GDM1 (cell line): ENCODE results near the gene CABP1.
A peak's percentile ranks its signal among the peaks of the same experiment; 100 is the strongest.
"Not testable (repeated sequence)": the region's sequence is repeated elsewhere in the genome, so short reads cannot be mapped to it uniquely, and the experiment has no call there.

Source experiments
- DNase-seq: peaks from one replicate; lab custom pipeline; 2025; lab: John Stamatoyannopoulos, UW

The CABP1 gene

DNA sequence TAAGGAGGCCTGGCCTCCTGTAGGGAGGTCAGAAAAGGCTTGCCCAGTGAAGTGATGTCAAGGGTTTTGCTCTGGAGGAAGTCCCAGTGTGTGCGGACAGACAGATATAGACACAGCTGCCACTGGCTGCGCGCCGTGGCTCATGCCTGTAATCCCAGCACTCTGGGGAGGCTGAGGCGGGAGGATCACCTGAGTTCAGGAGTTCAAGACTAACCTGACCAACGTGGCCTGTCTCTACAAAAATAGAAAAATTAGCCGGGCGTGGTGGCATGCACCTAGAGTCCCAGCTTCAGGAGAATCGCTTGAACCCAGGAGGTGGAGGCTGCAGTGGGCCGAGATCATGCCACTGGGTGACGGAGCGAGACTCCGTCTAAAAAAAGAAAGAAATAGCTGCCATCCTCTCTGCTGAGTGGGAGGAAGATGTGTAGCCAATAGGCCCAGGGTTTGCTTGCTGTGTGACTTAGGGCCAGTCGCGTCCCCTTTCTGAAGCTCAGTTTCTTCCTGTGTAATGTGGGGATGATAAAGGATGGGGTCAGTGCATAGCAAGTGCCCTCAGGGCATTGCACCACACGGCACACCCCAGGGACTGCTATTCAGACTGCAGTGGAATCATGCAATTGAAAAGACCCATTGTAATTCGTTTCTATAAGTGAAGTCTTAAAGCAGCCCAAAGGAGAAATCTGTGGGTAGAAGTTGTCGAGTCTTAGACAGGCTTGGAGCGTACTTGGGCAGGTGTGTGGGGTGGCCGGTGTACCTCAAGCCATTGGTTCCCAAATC lies 27.9 kb downstream of the CABP1 start:
- no peak for DNase-seq

- no peak for DNase-seq
These were observed 28.7 kb downstream of the CABP1 start for GRCh38 chr12:120668868-120669840.

DNA sequence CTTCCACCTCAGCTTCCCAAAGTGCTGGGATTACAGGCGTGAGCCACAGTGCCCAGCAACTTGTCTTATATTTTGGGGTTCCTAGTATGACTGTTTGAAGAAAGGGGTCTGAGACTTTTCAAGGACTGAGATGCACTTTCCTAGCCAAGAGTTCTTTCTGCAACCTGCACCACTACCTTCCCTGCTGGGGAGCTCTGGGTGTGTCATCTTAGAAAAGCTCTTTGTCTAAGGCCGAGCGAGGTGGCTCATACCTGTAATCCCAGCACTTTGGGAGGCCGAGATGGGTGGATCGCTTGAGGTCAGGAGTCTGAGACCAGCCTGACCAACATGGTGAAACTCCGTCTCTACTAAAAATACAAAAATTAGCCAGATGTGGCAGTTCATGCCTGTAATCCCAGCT lies 29.8 kb downstream of the CABP1 start:
- not testable (repeated sequence) for DNase-seq

- DNase-seq: no peak
These were observed 30.2 kb downstream of the CABP1 start for GRCh38 chr12:120670667-120671066.

DNA sequence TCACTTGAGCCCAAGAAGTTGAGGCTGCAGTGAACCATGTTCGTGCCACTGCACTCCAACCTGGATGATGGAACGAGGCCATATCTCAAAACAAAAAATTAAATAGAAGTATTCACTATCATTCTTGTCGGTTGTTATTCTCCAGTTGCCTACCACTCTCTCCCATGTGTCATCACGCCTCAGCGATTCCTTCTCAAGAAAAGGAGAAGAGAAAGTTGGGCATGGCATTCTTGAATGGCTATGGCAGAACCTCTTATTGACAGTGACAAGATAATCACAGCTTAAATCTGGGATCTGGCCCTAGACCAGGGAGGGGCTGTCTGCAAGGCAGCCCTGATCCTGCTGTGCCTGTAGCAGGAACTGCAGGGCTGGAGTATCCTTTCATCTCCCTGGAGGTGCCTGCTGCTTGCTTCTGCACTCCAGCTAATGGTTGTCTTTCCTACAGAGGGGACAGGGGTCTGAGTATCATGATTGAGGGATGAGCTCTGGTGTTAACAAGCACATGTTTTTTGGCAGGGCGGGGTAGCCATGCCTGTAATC lies 33.7 kb downstream of the CABP1 start:
- DNase-seq: no peak

DNA sequence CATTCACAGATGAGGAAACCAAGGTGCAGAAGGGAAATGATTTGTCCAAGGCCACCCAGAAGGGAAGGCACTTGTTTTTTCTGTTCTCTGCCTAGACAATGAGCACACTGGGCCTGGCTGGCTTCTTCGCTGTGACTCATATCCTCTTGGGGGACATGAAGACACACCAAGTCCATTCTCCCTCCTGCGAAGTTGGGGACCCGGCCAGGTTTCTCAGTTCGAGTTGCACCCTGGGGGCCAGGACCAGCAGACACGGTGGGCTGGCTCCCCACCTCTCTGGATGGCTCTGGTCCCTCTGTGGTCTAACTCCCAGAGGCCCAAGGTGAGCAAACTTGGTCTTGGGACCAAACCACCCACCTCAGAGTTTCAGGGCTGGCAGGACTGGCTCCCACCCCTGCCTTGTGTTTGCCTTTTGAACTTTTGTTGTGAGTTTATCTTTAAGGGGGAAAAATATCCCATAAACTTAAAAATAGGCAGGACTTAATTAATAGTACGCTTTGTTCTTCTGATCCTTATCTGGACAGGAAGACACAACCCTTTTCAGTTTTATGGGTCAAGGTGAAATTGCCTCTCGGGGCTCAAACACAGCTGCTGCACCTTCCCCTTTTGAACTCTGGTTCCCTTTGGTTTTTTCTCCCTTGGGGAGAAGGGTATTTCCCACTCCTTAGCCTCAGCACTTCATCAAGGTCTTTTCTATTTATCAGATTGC lies 37.5 kb downstream of the CABP1 start:
- no peak for DNase-seq

- DNase-seq: no peak
These were observed 38.1 kb downstream of the CABP1 start for GRCh38 chr12:120678572-120678971.

DNA sequence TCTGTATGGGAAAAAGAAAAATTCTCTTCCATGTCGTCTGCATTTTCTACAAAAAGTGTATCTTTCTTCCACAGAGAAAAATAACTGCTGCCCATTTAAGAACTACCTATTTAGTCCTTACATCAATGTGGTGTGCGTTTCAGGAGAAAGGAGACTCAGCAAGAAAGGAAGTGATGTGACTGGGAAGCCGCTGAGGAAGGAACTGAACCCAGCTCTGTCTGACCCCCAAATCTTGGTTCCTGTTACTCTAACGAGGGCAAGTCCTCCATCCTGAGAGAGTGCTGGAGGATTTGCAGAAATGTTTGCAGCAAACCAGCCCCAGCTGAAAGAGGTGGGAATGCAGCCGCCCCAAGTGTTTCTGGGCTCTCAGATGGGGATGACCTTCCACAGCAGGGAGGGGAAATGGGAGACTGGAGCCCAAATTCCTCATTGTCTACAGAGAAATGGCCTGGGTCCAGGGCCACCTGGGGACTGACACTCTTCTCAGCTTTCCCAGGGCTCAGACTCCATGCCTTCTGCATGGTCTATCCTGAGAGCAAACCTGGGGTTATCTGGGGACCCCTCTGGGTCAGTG lies 39.8 kb downstream of the CABP1 start:
- DNase-seq: no peak

GRCh38 chr12:120684523-120684932 lies 44.1 kb downstream of the CABP1 start:
- DNase-seq: no peak

- DNase-seq: no peak
These were observed 45.1 kb downstream of the CABP1 start for GRCh38 chr12:120685522-120685921.

- peak; percentile 96 for DNase-seq
These were observed 45.8 kb downstream of the CABP1 start for GRCh38 chr12:120686151-120686689.

DNA sequence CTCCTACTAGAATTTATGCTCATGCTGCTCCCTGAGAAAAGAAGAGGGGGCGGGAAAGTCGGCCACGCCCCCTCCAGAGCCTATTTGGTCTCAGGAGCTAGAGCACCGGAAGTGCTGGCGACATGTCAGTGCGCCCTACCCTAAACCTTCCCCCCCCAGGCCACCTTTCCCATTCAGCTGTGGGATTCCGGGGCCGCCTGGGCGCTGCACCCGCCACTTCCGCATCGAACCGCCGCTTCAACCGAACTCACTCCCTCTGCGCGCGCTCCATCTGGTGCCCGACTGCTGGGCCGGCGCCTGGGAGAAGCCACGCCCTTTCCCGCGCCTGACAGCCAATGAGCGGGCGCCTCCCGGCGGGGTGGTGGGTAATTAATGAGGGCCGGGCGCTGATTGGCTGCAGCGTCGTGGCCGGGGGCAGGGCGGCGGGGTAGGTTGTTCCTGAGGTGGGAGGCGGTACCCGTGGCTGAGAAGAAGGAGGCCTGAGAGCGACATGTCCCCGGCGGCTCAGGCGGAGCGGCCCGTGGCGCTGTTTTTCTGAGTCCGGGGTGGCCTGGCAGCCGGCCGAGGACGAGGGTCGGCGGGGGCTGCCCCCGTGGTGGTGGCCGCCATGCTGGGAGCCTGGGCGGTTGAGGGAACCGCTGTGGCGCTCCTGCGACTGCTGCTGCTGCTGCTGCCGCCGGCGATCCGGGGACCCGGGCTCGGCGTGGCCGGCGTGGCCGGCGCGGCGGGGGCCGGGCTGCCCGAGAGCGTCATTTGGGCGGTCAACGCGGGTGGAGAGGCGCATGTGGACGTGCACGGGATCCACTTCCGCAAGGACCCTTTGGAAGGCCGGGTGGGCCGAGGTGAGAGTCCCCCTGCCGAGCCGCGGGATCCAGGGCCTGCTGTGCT lies 46.5 kb downstream of the CABP1 start, which contains the start of gene MLEC:
Gene MLEC, plus strand, starts transcription at position 460 of the 888 bp plus-strand sequence. Its CDS starts 148 bp downstream, at position 608.
- peak; percentile 95 for DNase-seq

- DNase-seq: no peak
These were observed 47.3 kb downstream of the CABP1 start for GRCh38 chr12:120687578-120688289.

GRCh38 chr12:120688527-120689071 lies 48.2 kb downstream of the CABP1 start:
- DNase-seq: peak; percentile 34

DNA sequence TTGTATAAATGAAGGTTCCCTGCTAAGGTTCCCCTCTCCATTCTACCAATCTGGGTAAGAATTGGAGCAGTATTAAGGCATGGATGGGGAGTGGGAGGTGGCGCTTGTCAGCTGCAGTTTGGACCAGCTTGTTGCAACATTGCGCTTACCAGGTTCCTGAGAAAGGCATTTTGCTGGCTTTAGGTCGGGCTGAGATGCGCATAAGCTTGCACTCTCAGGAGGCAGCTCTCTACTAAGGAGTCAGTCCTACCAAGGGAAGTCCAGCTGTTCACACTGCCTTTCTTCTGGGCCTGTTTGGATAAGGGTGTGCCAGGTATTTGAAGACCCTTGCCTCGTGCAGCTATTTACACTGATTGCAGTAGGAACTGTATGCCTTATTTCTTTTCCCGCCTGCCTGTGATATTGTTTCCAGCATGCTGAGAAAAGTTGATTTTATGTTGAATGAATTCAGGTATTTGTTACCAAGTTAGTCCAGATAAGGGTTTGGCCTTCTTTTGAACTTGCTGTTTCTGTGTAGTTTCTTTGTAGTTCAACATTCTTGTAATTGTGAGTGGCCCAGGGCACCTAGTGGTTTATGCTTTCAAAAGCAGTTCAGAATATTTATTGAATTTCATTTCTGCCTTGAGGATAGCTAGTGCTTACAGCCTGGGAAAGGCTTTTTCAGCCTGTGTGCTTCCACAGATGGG lies 49.1 kb downstream of the CABP1 start:
- no peak for DNase-seq

- DNase-seq: no peak
These were observed 49.6 kb downstream of the CABP1 start for GRCh38 chr12:120690083-120690450.

DNA sequence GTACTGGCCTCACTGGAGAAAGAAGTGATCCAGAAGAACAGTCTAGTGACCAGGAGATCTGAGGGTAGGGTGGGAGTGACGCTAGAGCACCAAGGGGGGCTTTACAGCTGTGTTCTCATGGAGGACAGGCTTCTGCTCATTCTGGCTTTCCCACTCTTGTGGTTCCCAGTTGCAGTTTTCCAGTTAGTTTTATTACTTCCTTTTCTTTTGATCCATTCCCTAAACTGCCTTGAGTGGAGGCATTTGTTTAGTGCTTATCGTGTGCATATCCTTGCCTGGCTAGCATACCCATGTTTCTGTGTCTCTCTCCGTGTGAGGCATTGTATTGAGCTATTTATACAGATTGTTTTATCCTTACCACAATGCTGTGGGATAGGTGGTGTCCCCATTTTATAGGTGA lies 50.6 kb downstream of the CABP1 start:
- DNase-seq: no peak

DNA sequence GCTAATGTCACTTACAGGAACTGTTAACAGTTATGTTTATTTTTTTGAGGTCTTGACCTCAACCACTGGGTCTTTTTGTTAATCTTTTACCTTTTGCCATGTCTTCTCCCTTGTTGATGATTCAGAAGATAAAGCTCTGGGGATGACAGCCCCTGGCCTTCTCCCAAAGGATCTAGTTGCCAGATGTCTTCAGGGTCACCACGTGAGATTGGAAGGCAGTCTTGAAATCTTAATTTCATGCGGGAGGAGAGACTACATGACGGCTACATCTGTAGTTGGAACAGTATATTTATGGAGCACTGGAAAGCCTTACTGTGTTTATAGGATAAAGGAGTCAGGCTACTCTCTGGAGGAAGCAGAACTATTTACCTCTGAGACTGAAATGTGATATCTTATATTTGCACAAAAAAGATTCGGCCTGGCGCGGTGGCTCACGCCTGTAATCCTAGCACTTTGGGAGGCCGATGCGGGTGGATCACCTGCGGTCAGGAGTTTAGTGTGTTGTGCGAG lies 52.2 kb downstream of the CABP1 start:
- DNase-seq: no peak
